K562 (cell line): ENCODE results near the gene EPB41L1. TPM values are rescaled to one million over a fixed set of nuclear protein-coding genes. Genes with fewer than 3 reads are reported as not detected.

Experiments used
- ATAC-seq: fragments of 200-7000 bp; cut with Tn5 transposase; 3 replicates; pipeline ENCODE4 v1.9.1; 2020; ENCODE audit warnings: moderate library complexity
- BruUV-seq: library from RNA; stranded (reverse); fragments of 400-500 nt; replicated peaks from 2 replicates; lab custom pipeline; 2021; lab: Mats Ljungman, UMichigan
- CTCF ChIA-PET: fragments of 300-600 bp; formaldehyde crosslinking; extraction: SDS; loops from one replicate; lab custom pipeline; 2021; ENCODE audit warnings: low intra/inter-chr PET ratio; lab: Yijun Ruan, JAX
- POLR2A ChIA-PET: fragments of 300-600, 350-650 bp; sonication (Branson Sonifier 250); formaldehyde crosslinking; extraction: SDS; loops from one replicate; lab custom pipeline; 2021; ENCODE audit warnings: antibody characterized with exemption, inconsistent platforms; lab: Yijun Ruan, JAX
- DNase-seq, 4 experiments: peaks; one replicate each; pipeline versions ENCODE4 v3.0.0 to v3.0.0-alpha.2; 2011 to 2018; ENCODE audit warnings: low spot score in 3 of 4, mixed read lengths in 3 of 4; ENCODE audit errors: extremely low read depth in 1 of 4
- FAIRE-seq: peaks from 2 replicates; lab custom pipeline; 2011; peaks lifted over from hg19 to GRCh38; lab: Jason Lieb, UNC
- H2AFZ ChIP-seq: 2 replicates; pipeline ENCODE4 v1.6.0; 2011; ENCODE audit warnings: low read depth, low read length, control low read depth, inconsistent platforms
- H3K27ac ChIP-seq: fragments of 200-600 bp; 3 replicates; pipeline ENCODE4 v1.8.0; 2011; ENCODE audit warnings: low read depth, mild to moderate bottlenecking, control low read depth, inconsistent platforms, low read length, moderate library complexity, mixed read lengths; ENCODE audit errors: extremely low read depth
- H3K27me3 ChIP-seq, 2 experiments: fragments of 300-600 bp in 1 of 2; 2 replicates in 1 of 2; 3 replicates in 1 of 2; pipeline versions ENCODE4 v1.6.0 to v1.8.0; 2011; ENCODE audit warnings: inconsistent platforms in 2 of 2, low read length in 2 of 2, mild to moderate bottlenecking in 1 of 2, mixed read lengths in 1 of 2, moderate library complexity in 1 of 2; ENCODE audit not compliant: control insufficient read depth in 2 of 2, insufficient read depth in 2 of 2
- H3K36me3 ChIP-seq: fragments of 300-600 bp; 3 replicates; pipeline ENCODE4 v1.8.0; 2011; ENCODE audit warnings: mild to moderate bottlenecking, low read length, inconsistent platforms; ENCODE audit not compliant: control insufficient read depth, insufficient read depth
- H3K4me1 ChIP-seq, 2 experiments: fragments of 200-600 bp in 1 of 2; replicated peaks in 1 of 2; 2 replicates in 1 of 2; 3 replicates in 1 of 2; pipeline versions ENCODE4 v1.5.1 to v1.8.0; 2011; ENCODE audit warnings: inconsistent platforms in 2 of 2, low read length in 2 of 2, mild to moderate bottlenecking in 1 of 2, mixed read lengths in 1 of 2, moderate library complexity in 1 of 2; ENCODE audit not compliant: control insufficient read depth in 2 of 2, insufficient read depth in 2 of 2
- H3K4me2 ChIP-seq: 2 replicates; pipeline ENCODE4 v1.6.1; 2011; ENCODE audit warnings: low read length, control low read depth, inconsistent platforms, mixed read lengths; ENCODE audit not compliant: insufficient read depth
- H3K4me3 ChIP-seq: fragments of 200-600 bp; sonication (generic), shearing (Covaris generic); 2 replicates; pipeline ENCODE4 v1.5.1; 2016; ENCODE audit warnings: control low read depth, inconsistent platforms
- H3K79me2 ChIP-seq: fragments of 200-600 bp; 3 replicates; pipeline ENCODE4 v1.8.0; 2011; ENCODE audit warnings: low read length, inconsistent platforms; ENCODE audit not compliant: control insufficient read depth, insufficient read depth
- H3K9ac ChIP-seq, 2 experiments: 2 replicates each; pipeline versions ENCODE4 v1.6.0 to v1.6.1; 2011; ENCODE audit warnings: low read depth in 2 of 2, low read length in 2 of 2, control low read depth in 1 of 2, inconsistent platforms in 1 of 2, mild to moderate bottlenecking in 1 of 2, mixed read lengths in 1 of 2; ENCODE audit not compliant: insufficient read depth in 1 of 2
- H3K9me1 ChIP-seq: one replicate; pipeline ENCODE4 v1.6.0; 2011; ENCODE audit warnings: inconsistent platforms, mild to moderate bottlenecking, low read length, moderate library complexity; ENCODE audit not compliant: control insufficient read depth, insufficient read depth
- H3K9me3 ChIP-seq: replicated peaks from 2 replicates; pipeline ENCODE4 v1.5.1; 2011; ENCODE audit warnings: low read depth, low read length, inconsistent platforms; ENCODE audit not compliant: control insufficient read depth, insufficient read depth
- H4K20me1 ChIP-seq: replicated peaks from 2 replicates; pipeline ENCODE4 v1.6.1; 2011; ENCODE audit warnings: low read length, inconsistent platforms, mixed read lengths; ENCODE audit not compliant: control insufficient read depth, insufficient read depth
- ADNP ChIP-seq: fragments of 200-800 bp; sonication (Bioruptor generic); IDR thresholded peaks from 2 replicates; pipeline ENCODE4 v1.6.1; 2016; ENCODE audit warnings: missing genetic modification characterization, missing compliant biosample characterization
- BCOR ChIP-seq: fragments of 450-650 bp; IDR thresholded peaks from 2 replicates; pipeline ENCODE4 v1.6.1; 2016
- ESRRA ChIP-seq: fragments of 450-650 bp; IDR thresholded peaks from 2 replicates; pipeline ENCODE4 v1.6.1; 2014; ENCODE audit warnings: low read depth, mild to moderate bottlenecking, moderate library complexity, borderline replicate concordance
- ETV6 ChIP-seq, 3 experiments: fragments of 150-350 bp in 1 of 3; sonication (generic) in 1 of 3; formaldehyde crosslinking in 1 of 3; IDR thresholded peaks; 2 replicates each; pipeline versions ENCODE4 v1.6.1 to v1.8.0; 2014 to 2022; ENCODE audit warnings: borderline replicate concordance in 2 of 3, low read depth in 2 of 3, antibody characterized with exemption in 1 of 3, low read length in 1 of 3, mild to moderate bottlenecking in 1 of 3, missing genetic modification reagents in 1 of 3
- GABPB2 ChIP-seq: fragments of 250-450 bp; sonication (Bioruptor Pico); conservative IDR thresholded peaks from 2 replicates; pipeline ENCODE4 v1.5.1; 2021; ENCODE audit warnings: mild to moderate bottlenecking
- GTF2E2 ChIP-seq: fragments of 200-800 bp; sonication (Bioruptor generic); IDR thresholded peaks from 2 replicates; pipeline ENCODE4 v1.6.1; 2016; ENCODE audit warnings: missing genetic modification characterization, missing compliant biosample characterization
- HMG20A ChIP-seq: fragments of 450-650 bp; formaldehyde crosslinking; conservative IDR thresholded peaks from 2 replicates; pipeline ENCODE4 v1.4.0; 2020; ENCODE audit warnings: mild to moderate bottlenecking, mixed read lengths
- OTX1 ChIP-seq: fragments of 450-650 bp; formaldehyde crosslinking; IDR thresholded peaks from 2 replicates; pipeline ENCODE4 v1.4.0; 2022; ENCODE audit warnings: mild to moderate bottlenecking
- POLR2A ChIP-seq: fragments of 450-650 bp; conservative IDR thresholded peaks from 2 replicates; pipeline ENCODE4 v1.6.1; 2016
- RAD21 ChIP-seq, 2 experiments: fragments of 250-450 bp in 1 of 2; fragments of 450-650 bp in 1 of 2; sonication (Bioruptor Pico) in 1 of 2; formaldehyde crosslinking in 1 of 2; IDR thresholded peaks in 1 of 2; conservative IDR thresholded peaks in 1 of 2; 2 replicates each; pipeline versions ENCODE4 v1.4.0 to v1.8.0; 2020 to 2022; ENCODE audit warnings: mild to moderate bottlenecking in 2 of 2, moderate library complexity in 1 of 2
- RBM25 ChIP-seq: fragments of 200-400 bp; formaldehyde crosslinking; IDR thresholded peaks from 2 replicates; pipeline ENCODE4 v1.6.1; 2018; ENCODE audit warnings: low read length, low read depth, moderate library complexity; ENCODE audit not compliant: severe bottlenecking
- ZBTB8A ChIP-seq: fragments of 450-650 bp; IDR thresholded peaks from 2 replicates; pipeline ENCODE4 v1.6.1; 2018; ENCODE audit warnings: mild to moderate bottlenecking, moderate library complexity; ENCODE audit not compliant: partially characterized antibody
- ZNF165 ChIP-seq: fragments of 250-450 bp; sonication (Bioruptor Pico); IDR thresholded peaks from 2 replicates; pipeline ENCODE4 v1.4.0; 2020; ENCODE audit warnings: borderline replicate concordance
- WGBS: fragments of 100-300 bp; shearing (Covaris generic); methylation state at CpG from one replicate; pipeline ENCODE4 v1.1.6; 2016; ENCODE audit warnings: low coverage, mixed read lengths; ENCODE audit not compliant: insufficient coverage; ENCODE audit errors: missing lambda C conversion rate; 5-methylcytosine and 5-hydroxymethylcytosine counted together
- in situ Hi-C: fragments of 300-500 bp; cut with MboI; formaldehyde crosslinking; loops from 4 replicates; pipeline ENCODE4 v1.15.0; 2018; ENCODE audit warnings: inconsistent platforms, mixed read lengths
- intact Hi-C: fragments of 100-400 bp; cut with micrococcal nuclease; formaldehyde crosslinking; loops from 2 replicates; pipeline ENCODE4 v1.14.2; 2022
- polyA plus RNA-seq, 8 experiments: library from polyadenylated mRNA; depleted of rRNA in 4 of 8; stranded (reverse) in 5 of 8; unstranded in 3 of 8; fragments of >200 nt; fragmentation: Nextera tagmentation in 2 of 8; fragmentation: Illumina TruSeq in 1 of 8; extraction: Ambion mirVana in 2 of 8; extraction: Trizol in 1 of 8; gene quantifications; 2 replicates each; pipeline versions ENCODE4 v1.2.1 to v1.2.3, GENCODE V29; 2011 to 2014; ENCODE audit warnings: inconsistent platforms in 1 of 8, missing spikeins in 1 of 8
- total RNA-seq, 7 experiments: library from RNA; depleted of rRNA in 6 of 7; stranded (reverse); fragments of >200 nt in 6 of 7; fragmentation: Illumina TruSeq in 2 of 7; extraction: Trizol in 2 of 7; gene quantifications; 2 replicates each; pipeline versions ENCODE4 v1.2.1 to v1.2.3, GENCODE V29; 2011 to 2021; ENCODE audit warnings: low replicate concordance in 1 of 7
- TF ChIP-seq, protein P1 (sequence below): sonication (generic); formaldehyde crosslinking; IDR thresholded peaks from 2 replicates; pipeline ENCODE4 v1.8.0; 2022; ENCODE audit warnings: mild to moderate bottlenecking, missing genetic modification reagents
- TF ChIP-seq, protein P2 (sequence below): sonication (generic); formaldehyde crosslinking; IDR thresholded peaks from 2 replicates; pipeline ENCODE4 v1.8.0; 2022; ENCODE audit warnings: missing genetic modification reagents, mild to moderate bottlenecking, moderate library complexity, borderline replicate concordance
- TF ChIP-seq, protein P3 (sequence below): fragments of 450-650 bp; formaldehyde crosslinking; IDR thresholded peaks from 2 replicates; pipeline ENCODE4 v1.4.0; 2022; ENCODE audit warnings: missing genetic modification characterization

EPB41L1 gene
- total and polyA plus RNA-seq, 9 of the 15 experiments (the other 6 are each of a cell fraction or from before 2014, with no cell fraction given), result 0.11 to 4.3 (median 1.3) TPM

DNA sequence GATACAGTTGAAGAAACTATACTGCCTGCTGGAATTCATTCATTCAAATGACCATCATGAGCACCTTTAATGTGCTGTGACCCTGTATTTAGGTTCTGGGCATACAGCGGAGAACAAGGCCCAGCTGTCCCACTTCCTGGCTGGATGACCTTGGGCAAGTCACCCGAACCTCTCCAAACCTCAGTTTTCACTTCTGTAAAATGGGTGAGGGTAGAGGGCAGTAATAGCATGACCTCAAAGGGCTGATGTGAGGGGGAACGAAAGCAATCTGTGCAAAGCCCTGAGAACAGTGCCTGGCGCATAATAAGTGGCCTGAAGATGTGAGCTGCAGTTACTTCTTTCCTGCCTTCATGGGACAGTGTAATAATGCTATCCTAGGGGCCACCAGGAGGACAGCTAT, 61.2 kb downstream of the EPB41L1 start:
- intact Hi-C loops, result loop anchor here (2.0 kb wide), 1 partner anchor 183 kb away; no protein-coding TSS in a partner anchor
- no peak for FAIRE-seq
- Histone ChIP-seq H3K79me2 (no peaks in the 10 kb centered on the region), H3K27ac (no peak overlapping the region), H3K9me1 (no peaks in the 10 kb centered on the region), H3K9me3 (no peaks in the 10 kb centered on the region), H4K20me1 (peaks cover 11% of the 10 kb centered on the region), H3K36me3 (no peaks in the 10 kb centered on the region), H3K4me3 (no peak overlapping the region), H3K4me1 (no peaks in the 10 kb centered on the region), H3K4me2 (no peak overlapping the region), H2AFZ (no peak overlapping the region), H3K27me3 (peaks cover 27 to 63% of the 10 kb centered on the region in 2 experiments), H3K9ac (no peak overlapping the region)
- ATAC-seq, result no peak
- ChIA-PET CTCF (interaction anchor here (1.8 kb wide), 1 partner anchor 224 kb away, joined by 7 read pairs; no protein-coding TSS in a partner anchor), POLR2A (interaction anchor here (0.9 kb wide), 1 partner anchor 10 kb away, joined by 4 read pairs; no protein-coding TSS in a partner anchor)
- in situ Hi-C loops, result loop anchor here (25.0 kb wide), 1 partner anchor 222 kb away; no protein-coding TSS in a partner anchor
- TF ChIP-seq, protein P1, sequence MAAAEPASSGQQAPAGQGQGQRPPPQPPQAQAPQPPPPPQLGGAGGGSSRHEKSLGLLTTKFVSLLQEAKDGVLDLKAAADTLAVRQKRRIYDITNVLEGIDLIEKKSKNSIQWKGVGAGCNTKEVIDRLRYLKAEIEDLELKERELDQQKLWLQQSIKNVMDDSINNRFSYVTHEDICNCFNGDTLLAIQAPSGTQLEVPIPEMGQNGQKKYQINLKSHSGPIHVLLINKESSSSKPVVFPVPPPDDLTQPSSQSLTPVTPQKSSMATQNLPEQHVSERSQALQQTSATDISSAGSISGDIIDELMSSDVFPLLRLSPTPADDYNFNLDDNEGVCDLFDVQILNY (CRISPR knock-in tag), result no peak
- no peak for TF ChIP-seq ETV6 (IDR thresholded peaks at IDR 0.05; ENCODE audit: borderline replicate concordance in 1 of 2, low read depth in 2 of 2, low read length in 1 of 2)
- TF ChIP-seq ETV6 (CRISPR knock-in tag; IDR thresholded peaks at IDR 0.05; ENCODE audit: borderline replicate concordance), result no peak
- TF ChIP-seq GTF2E2 (tag), result no peak
- no peak for TF ChIP-seq OTX1 (CRISPR knock-in tag)
- no peak for TF ChIP-seq RAD21 (CRISPR knock-in tag; conservative IDR thresholded peaks at IDR 0.05 in 1 of 2, IDR thresholded peaks at IDR 0.05 in 1 of 2)
- TF ChIP-seq ADNP (tag), result 0 out of 2 replicates have a peak, but pooled peaks have one; percentile 37
- TF ChIP-seq BCOR, result peak; percentile 38; the same call in 1 of the 2 replicates
- TF ChIP-seq POLR2A, result no peak
- TF ChIP-seq, protein P2, sequence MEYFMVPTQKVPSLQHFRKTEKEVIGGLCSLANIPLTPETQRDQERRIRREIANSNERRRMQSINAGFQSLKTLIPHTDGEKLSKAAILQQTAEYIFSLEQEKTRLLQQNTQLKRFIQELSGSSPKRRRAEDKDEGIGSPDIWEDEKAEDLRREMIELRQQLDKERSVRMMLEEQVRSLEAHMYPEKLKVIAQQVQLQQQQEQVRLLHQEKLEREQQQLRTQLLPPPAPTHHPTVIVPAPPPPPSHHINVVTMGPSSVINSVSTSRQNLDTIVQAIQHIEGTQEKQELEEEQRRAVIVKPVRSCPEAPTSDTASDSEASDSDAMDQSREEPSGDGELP (CRISPR knock-in tag), result no peak
- TF ChIP-seq GABPB2 (CRISPR knock-in tag), result no peak
- TF ChIP-seq RBM25, result peak; percentile 70
- TF ChIP-seq ZBTB8A, result no peak
- TF ChIP-seq, protein P3, sequence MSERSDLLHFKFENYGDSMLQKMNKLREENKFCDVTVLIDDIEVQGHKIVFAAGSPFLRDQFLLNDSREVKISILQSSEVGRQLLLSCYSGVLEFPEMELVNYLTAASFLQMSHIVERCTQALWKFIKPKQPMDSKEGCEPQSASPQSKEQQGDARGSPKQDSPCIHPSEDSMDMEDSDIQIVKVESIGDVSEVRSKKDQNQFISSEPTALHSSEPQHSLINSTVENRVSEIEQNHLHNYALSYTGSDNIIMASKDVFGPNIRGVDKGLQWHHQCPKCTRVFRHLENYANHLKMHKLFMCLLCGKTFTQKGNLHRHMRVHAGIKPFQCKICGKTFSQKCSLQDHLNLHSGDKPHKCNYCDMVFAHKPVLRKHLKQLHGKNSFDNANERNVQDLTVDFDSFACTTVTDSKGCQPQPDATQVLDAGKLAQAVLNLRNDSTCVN (CRISPR knock-in tag), result no peak
- peak; percentile 88 for TF ChIP-seq ESRRA
- TF ChIP-seq ZNF165 (CRISPR knock-in tag), result no peak
- TF ChIP-seq HMG20A (CRISPR knock-in tag), result no peak
- BruUV-seq, result no TSS peak
- WGBS, result 7% methylated on average over 4 of the region's 4 CpGs
- DNase-seq, result no peak
